ENCODE measurements around the gene SFXN5. TPM values are rescaled to one million over a fixed set of nuclear protein-coding genes. Genes with fewer than 3 reads are reported as not detected.

Gene SFXN5
- total RNA-seq, 3 donors from 2014 or later (not counting 1 experiment from before 2014, with no cell fraction given) = 15.3 to 22.3 (median 19.8) TPM

- intact Hi-C loops (cut with micrococcal nuclease) = no loop called here
- H3K4me3 Mint-ChIP-seq = no peak overlapping the region
- WGBS (ENCODE audit: insufficient coverage) = 93% methylated on average over 5 of the region's 7 CpGs
- H3K27ac ChIP-seq (ENCODE audit: low read length) = no peak overlapping the region
- ATAC-seq = peak in 1 of 3 donors; percentile 69
- no peaks in the 10 kb centered on the region for H3K36me3 Mint-ChIP-seq
- no peak for DNase-seq
- no peaks in the 10 kb centered on the region for H3K27me3 ChIP-seq (ENCODE audit: control insufficient read depth, insufficient read depth, low read length)
- H3K36me3 ChIP-seq (ENCODE audit: control insufficient read depth, insufficient read depth, low read length) = peaks cover 2% of the 10 kb centered on the region
- no peaks in the 10 kb centered on the region for H3K9me3 Mint-ChIP-seq
- no peaks in the 10 kb centered on the region for H3K9me3 ChIP-seq (ENCODE audit: control insufficient read depth, insufficient read depth, low read length)
- peaks cover 4 to 9% of the 10 kb centered on the region in 2 donors for H3K4me1 Mint-ChIP-seq
- H3K4me1 ChIP-seq (ENCODE audit: control insufficient read depth, insufficient read depth, low read length) = no peaks in the 10 kb centered on the region
- TF ChIP-seq CTCF (IDR thresholded peaks at IDR 0.05) = no peak
- no peak overlapping the region for H3K27ac Mint-ChIP-seq
- no peak overlapping the region for H3K4me3 ChIP-seq (ENCODE audit: low read length)
- H3K27me3 Mint-ChIP-seq (ENCODE audit: low read depth in 2 of 2) = no peaks in the 10 kb centered on the region
These were observed 36.7 kb downstream of the SFXN5 start for GRCh38 chr2:73034661-73035375.

DNA sequence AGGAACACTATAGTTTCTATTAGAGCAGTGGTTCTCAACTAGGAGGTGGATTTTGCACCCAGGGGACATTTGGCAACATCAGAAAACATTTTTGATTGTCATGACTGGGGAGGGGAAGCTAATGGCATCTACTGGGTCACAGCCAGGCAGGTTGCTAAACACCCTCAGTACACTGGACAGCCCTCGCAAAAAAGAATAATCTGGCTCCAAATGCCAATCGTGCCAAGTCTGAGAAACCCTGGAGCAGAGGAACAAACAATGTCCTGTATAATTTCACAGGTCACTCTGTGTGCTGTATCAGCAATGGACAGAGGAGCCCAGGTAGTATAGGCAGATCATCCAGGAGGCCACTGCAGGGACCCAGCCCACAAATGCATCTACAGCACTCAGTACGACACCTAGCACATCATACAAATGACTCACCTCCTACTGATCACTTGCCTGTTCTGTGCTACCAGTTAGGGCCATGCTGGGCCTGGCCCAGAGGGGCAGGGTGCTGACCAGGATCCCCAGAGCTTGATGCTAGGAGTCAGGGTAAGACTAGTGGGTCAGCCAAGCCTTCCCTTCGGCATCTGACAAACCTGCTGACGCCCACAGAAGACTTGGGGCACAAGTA, 37.6 kb downstream of the SFXN5 start:
- Mint-ChIP-seq H3K9me3 (no peaks in the 10 kb centered on the region), H3K4me1 (peaks cover 4 to 9% of the 10 kb centered on the region in 2 donors), H3K27me3 (ENCODE audit: low read depth in 2 of 2) (no peaks in the 10 kb centered on the region), H3K4me3 (no peak overlapping the region), H3K27ac (no peak overlapping the region), H3K36me3 (no peaks in the 10 kb centered on the region)
- intact Hi-C loops (cut with micrococcal nuclease) = no loop called here
- H3K27ac ChIP-seq (ENCODE audit: low read length) = no peak overlapping the region
- H3K4me1 ChIP-seq (ENCODE audit: control insufficient read depth, insufficient read depth, low read length) = no peaks in the 10 kb centered on the region
- H3K36me3 ChIP-seq (ENCODE audit: control insufficient read depth, insufficient read depth, low read length) = no peaks in the 10 kb centered on the region
- DNase-seq (no peak), ATAC-seq (no peak)
- no peak for TF ChIP-seq CTCF (IDR thresholded peaks at IDR 0.05)
- no peaks in the 10 kb centered on the region for H3K9me3 ChIP-seq (ENCODE audit: control insufficient read depth, insufficient read depth, low read length)
- H3K27me3 ChIP-seq (ENCODE audit: control insufficient read depth, insufficient read depth, low read length) = no peaks in the 10 kb centered on the region
- 92% methylated on average over 5 of the region's 5 CpGs for WGBS (ENCODE audit: insufficient coverage)
- no peak overlapping the region for H3K4me3 ChIP-seq (ENCODE audit: low read length)

DNA sequence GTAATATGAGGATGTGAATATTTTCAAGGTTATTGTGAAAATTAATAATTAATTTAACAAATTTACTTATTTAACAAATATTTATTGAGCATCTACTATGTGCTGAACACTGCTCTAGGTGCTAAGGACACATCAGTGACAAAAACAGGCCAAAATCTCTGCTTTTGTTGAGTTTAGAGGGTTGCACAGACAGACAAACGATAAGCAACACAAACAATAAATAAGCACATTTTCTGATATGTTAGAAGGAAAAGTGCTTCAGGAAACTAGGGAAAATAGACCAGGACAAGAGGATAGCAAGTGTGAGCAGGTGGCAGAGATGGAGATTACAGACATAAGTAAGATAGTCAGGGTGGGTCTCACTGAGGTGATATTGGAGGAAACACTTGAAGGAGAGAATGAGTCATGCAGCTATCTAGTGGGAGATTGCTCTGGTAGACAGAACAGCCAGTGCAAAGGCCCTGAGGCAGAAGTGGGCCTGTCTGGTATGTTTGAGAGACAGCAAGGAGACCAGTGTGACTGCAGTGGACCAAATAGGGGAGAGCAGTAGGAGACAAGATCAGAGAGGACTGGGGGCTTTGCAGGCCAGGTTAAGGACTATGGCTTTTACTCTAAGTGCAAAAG, 38.3 kb downstream of the SFXN5 start:
- Mint-ChIP-seq H3K36me3 (no peaks in the 10 kb centered on the region), H3K27me3 (ENCODE audit: low read depth in 2 of 2) (no peaks in the 10 kb centered on the region), H3K4me1 (peaks cover 4 to 9% of the 10 kb centered on the region in 2 donors), H3K4me3 (no peak overlapping the region), H3K9me3 (no peaks in the 10 kb centered on the region), H3K27ac (no peak overlapping the region)
- no peak for TF ChIP-seq CTCF (IDR thresholded peaks at IDR 0.05)
- Histone ChIP-seq H3K27ac (ENCODE audit: low read length) (no peak overlapping the region), H3K4me3 (ENCODE audit: low read length) (no peak overlapping the region), H3K9me3 (ENCODE audit: control insufficient read depth, insufficient read depth, low read length) (no peaks in the 10 kb centered on the region), H3K36me3 (ENCODE audit: control insufficient read depth, insufficient read depth, low read length) (no peaks in the 10 kb centered on the region), H3K27me3 (ENCODE audit: control insufficient read depth, insufficient read depth, low read length) (no peaks in the 10 kb centered on the region), H3K4me1 (ENCODE audit: control insufficient read depth, insufficient read depth, low read length) (no peaks in the 10 kb centered on the region)
- DNase-seq (no peak), ATAC-seq (no peak)
- no CpG with 5 or more reads among the region's 1 CpG for WGBS (ENCODE audit: insufficient coverage)
- intact Hi-C loops (cut with micrococcal nuclease) = no loop called here
